NCI-H128 (cell line): Measurements from ENCODE around the gene BRD4.

Source experiments
- DNase-seq: peaks from one replicate; lab custom pipeline; 2025; ENCODE audit not compliant: unreplicated experiment; lab: John Stamatoyannopoulos, UW

BRD4 gene

DNA sequence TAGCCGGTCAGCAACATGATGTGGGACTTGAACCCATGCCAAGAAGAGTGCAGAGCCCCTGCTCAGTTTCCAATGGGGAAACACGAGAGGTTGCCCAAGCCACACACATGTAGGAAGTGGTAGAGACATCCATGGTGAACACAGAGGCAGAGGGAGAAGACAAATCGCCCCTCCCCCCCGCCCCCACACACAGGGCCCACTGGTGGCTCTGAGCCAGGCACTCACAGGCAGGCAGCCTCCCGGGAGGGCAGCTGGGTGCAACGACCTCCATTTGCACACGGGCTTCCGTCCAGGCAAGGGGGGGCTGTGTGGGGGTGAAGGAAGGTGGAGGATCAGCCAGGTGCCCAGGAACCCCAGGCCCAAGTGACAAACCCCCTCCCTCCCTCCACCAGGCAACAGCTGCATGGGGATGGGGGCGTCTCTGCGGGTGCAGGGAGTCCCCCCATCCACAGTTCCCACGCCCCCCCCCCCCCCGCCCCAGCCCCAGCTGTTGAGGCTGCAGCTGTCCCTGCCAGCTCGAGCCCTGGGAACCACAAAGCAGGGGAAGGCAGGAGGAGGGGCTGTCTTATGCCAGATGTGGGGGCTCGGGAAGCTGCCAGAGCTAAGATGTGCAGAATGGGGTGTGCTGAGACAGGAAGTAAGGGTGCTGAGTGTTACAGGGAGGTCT, 134.9 kb downstream of the BRD4 start:
- no peak for DNase-seq

DNA sequence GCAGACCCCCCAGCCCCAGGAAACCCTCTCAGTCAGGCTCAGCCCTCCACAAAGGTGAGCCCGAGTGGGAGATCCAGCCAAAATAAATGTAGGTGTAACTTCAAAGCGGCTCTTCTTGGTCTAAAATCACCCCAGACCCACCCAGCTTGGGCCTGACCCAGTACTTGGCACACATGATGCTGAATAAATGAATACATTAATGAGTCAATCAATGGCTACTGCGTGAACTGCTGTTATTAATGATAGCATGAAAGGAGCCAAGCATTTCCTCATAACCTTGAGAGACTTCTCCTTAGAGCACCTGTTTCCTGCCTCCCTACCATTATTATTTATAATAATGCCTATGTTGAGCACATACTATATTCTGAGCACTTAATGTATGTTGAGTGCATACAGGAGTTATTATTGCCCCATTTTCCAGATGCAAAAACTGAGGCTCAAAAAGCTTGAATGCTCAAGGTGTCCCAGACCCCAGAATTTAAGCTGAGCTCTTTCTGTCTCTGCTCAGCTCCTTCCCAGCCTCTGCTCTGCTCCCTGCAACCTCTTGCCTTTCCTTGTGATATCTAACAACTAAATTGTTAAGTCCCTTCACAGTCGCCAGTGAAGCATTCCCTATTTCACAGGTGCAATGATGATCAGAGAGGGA, 135.9 kb downstream of the BRD4 start:
- DNase-seq: no peak

DNA sequence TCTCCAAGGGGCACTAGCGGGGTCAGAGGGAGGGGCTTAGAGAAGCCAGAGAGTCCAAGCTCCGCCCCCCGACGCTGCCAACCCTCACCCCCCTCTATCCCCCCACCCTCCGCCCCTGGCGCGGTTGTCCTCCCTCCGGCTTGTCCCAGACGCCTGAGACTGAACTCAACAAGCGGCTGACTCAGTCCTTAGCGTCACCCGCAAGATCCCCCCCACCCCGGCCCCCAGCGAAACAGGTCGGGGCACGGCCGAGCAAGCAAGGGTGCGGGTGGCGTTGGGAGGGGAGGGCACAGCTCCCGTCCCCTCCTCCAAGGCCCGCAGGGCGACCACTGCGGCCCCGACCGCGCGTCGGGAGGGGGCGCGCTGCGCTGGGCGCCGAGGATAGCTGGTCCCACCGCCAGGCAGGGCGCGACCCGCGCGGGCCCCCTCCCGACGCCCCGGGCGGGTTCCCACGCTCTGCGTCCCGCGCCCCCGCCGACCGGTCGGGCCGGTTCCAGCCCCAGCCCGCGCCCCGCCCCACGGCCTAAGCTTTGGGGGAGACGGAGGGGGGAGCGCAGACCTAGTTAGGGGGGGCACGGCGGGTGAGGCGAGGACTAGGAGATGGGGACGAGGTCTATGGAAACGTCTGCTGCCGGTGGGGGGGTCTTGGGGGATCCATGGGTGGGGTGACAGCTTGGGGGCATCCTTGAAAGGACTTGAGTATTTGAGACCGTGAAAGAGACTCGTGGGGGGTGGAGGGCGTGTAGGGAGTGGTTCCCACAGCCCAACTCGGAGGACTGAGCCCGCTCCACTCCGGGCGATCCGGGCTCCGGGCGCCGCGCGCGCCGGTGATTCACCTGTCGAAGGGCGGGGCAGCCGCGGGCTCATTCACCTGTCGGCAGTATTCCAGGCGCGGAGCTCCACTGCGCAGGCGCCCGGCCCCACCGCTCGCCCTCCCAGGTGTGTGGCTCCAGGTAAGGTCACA, 136.7 kb downstream of the BRD4 start:
- DNase-seq: peak; percentile 57

- DNase-seq: no peak
Measured at GRCh38 chr19:15194938-15195337, 137.4 kb downstream of the BRD4 start.

- DNase-seq: no peak
Measured at GRCh38 chr19:15191982-15192381, 140.4 kb downstream of the BRD4 start.

DNA sequence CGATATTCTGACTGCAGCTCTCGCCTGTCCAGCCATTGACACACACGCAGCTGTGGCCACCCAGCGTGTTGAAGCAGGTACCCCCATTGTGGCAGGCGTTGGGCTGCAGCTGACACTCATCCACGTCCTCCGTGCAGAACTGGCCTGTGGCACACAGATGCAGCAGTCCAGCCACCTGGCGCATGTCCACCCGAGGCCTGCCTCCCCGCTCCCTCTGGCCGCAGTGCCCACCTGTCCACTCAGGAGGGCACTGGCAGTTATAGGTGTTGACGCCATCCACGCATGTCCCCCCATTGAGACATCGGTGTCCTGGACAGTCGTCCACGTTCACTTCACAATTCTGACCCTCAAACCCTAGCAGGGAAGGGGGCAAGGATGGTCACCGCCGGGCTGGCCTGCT, 140.8 kb downstream of the BRD4 start:
- DNase-seq: no peak

GRCh38 chr19:15188851-15189250, 143.5 kb downstream of the BRD4 start:
- DNase-seq: no peak

GRCh38 chr19:15187026-15188007, 145.0 kb downstream of the BRD4 start:
- DNase-seq: no peak
